Erythroblast (primary cell): ENCODE measurements around the gene MAG.

Experiments
- GATA1 ChIP-seq: IDR thresholded peaks from 2 replicates; pipeline ENCODE4 v1.6.1; 2011; ENCODE audit warnings: low read depth, mild to moderate bottlenecking, control low read depth, low read length, moderate library complexity
- POLR2A ChIP-seq: IDR thresholded peaks from 2 replicates; pipeline ENCODE4 v1.6.1; 2011; ENCODE audit warnings: mild to moderate bottlenecking, low read length

- no peak for TF ChIP-seq POLR2A
- no peak for TF ChIP-seq GATA1
Measured at GRCh38 chr19:35260694-35261304, 31.2 kb upstream of the MAG start.
